Lower lobe of right lung (tissue), 2 donors: ENCODE data around the gene BOLA3. TPM values are rescaled to one million over a fixed set of nuclear protein-coding genes. Genes with fewer than 3 reads are reported as not detected.
A peak's percentile ranks its signal among the peaks of the same experiment; 100 is the strongest.

ENCODE experiments used
- ATAC-seq, 2 donors: fragments of 200-7000 bp; cut with Tn5 transposase; one replicate each; pipeline ENCODE4 v1.9.1; 2020 to 2022; ENCODE audit warnings: mild to moderate bottlenecking in 2 of 2, moderate library complexity in 2 of 2
- DNase-seq: peaks from one replicate; pipeline ENCODE4 v3.0.0-alpha.2; 2020
- H3K27ac ChIP-seq: fragments of 200-600 bp; one replicate; pipeline ENCODE4 v1.8.0; 2022
- H3K27me3 ChIP-seq: fragments of 200-600 bp; one replicate; pipeline ENCODE4 v1.8.0; 2022; ENCODE audit warnings: low read depth
- H3K36me3 ChIP-seq: fragments of 200-600 bp; one replicate; pipeline ENCODE4 v1.8.0; 2022; ENCODE audit warnings: mild to moderate bottlenecking
- H3K4me1 ChIP-seq: fragments of 200-600 bp; one replicate; pipeline ENCODE4 v1.8.0; 2022
- H3K4me3 ChIP-seq: fragments of 200-600 bp; one replicate; pipeline ENCODE4 v1.8.0; 2022; ENCODE audit warnings: mild to moderate bottlenecking
- H3K9me3 ChIP-seq: fragments of 200-600 bp; one replicate; pipeline ENCODE4 v1.8.0; 2022
- CTCF ChIP-seq: fragments of 200-600 bp; IDR thresholded peaks from one replicate; pipeline ENCODE4 v1.8.0; 2022; ENCODE audit warnings: antibody characterized with exemption, mild to moderate bottlenecking
- intact Hi-C: fragments of 100-400 bp; cut with DNase I; formaldehyde crosslinking; loops from one replicate; pipeline ENCODE4 v1.11.0; 2022
- total RNA-seq: library from RNA; stranded (reverse); fragmentation: NEBNext Ultra II Directional; extraction: Animal tissue kit (Norgen Biotek cat#: 25700); gene quantifications from one replicate; pipeline ENCODE4 v1.2.1, GENCODE V29; 2021
- donor health status: DM: no; HTN: yes; CAD: no; lungs with severe emphysema.

BOLA3 gene
- total RNA-seq, 1 donor from 2014 or later: 19.6 TPM

- intact Hi-C loops: no loop called here
- peaks cover 71% of the 10 kb centered on the region for H3K36me3 ChIP-seq
- ATAC-seq (no peak), DNase-seq (no peak)
- no peak for TF ChIP-seq CTCF
- H3K9me3 ChIP-seq: no peaks in the 10 kb centered on the region
- H3K27me3 ChIP-seq: no peaks in the 10 kb centered on the region
- no peak overlapping the region for H3K4me3 ChIP-seq
- H3K27ac ChIP-seq: no peak overlapping the region
- H3K4me1 ChIP-seq: peaks cover 5% of the 10 kb centered on the region
Measured at GRCh38 chr2:74101574-74102300, 46.0 kb downstream of the BOLA3 start.

- Histone ChIP-seq H3K27me3 (no peaks in the 10 kb centered on the region), H3K4me3 (no peak overlapping the region), H3K36me3 (peaks cover 80% of the 10 kb centered on the region), H3K9me3 (no peaks in the 10 kb centered on the region), H3K27ac (peak overlapping the region; percentile 68), H3K4me1 (peaks cover 5% of the 10 kb centered on the region)
- DNase-seq: peak; percentile 88
- intact Hi-C loops: no loop called here
- TF ChIP-seq CTCF: no peak
- ATAC-seq: peak; percentile 95 to 96
Measured at GRCh38 chr2:74100254-74101216, 47.2 kb downstream of the BOLA3 start.

GRCh38 chr2:74099835-74100234 lies 47.9 kb downstream of the BOLA3 start:
- Histone ChIP-seq H3K27me3 (no peaks in the 10 kb centered on the region), H3K27ac (peak overlapping the region; percentile 68), H3K4me1 (peaks cover 5% of the 10 kb centered on the region), H3K36me3 (peaks cover 80% of the 10 kb centered on the region), H3K9me3 (no peaks in the 10 kb centered on the region), H3K4me3 (no peak overlapping the region)
- peak; percentile 75 for DNase-seq
- ATAC-seq: peak; percentile 87 to 89
- TF ChIP-seq CTCF: no peak
- intact Hi-C loops: no loop called here

GRCh38 chr2:74099271-74099670 lies 48.4 kb downstream of the BOLA3 start:
- Histone ChIP-seq H3K4me3 (no peak overlapping the region), H3K4me1 (peaks cover 5% of the 10 kb centered on the region), H3K27ac (no peak overlapping the region), H3K36me3 (peaks cover 81% of the 10 kb centered on the region), H3K9me3 (no peaks in the 10 kb centered on the region), H3K27me3 (no peaks in the 10 kb centered on the region)
- ATAC-seq (no peak), DNase-seq (no peak)
- intact Hi-C loops: no loop called here
- TF ChIP-seq CTCF: no peak

- no peak for ATAC-seq
- Histone ChIP-seq H3K9me3 (no peaks in the 10 kb centered on the region), H3K36me3 (peaks cover 91% of the 10 kb centered on the region), H3K27ac (no peak overlapping the region), H3K27me3 (no peaks in the 10 kb centered on the region), H3K4me3 (no peak overlapping the region), H3K4me1 (peaks cover 5% of the 10 kb centered on the region)
- no peak for TF ChIP-seq CTCF
- intact Hi-C loops: no loop called here
- DNase-seq: no peak
Measured at GRCh38 chr2:74097574-74097973, 50.1 kb downstream of the BOLA3 start.
